ENCODE measurements around the gene ITIH1. TPM values are rescaled to one million over a fixed set of nuclear protein-coding genes. Genes with fewer than 3 reads are reported as not detected.

ITIH1 gene
- total RNA-seq, 1 donor from 2014 or later = not detected

DNA sequence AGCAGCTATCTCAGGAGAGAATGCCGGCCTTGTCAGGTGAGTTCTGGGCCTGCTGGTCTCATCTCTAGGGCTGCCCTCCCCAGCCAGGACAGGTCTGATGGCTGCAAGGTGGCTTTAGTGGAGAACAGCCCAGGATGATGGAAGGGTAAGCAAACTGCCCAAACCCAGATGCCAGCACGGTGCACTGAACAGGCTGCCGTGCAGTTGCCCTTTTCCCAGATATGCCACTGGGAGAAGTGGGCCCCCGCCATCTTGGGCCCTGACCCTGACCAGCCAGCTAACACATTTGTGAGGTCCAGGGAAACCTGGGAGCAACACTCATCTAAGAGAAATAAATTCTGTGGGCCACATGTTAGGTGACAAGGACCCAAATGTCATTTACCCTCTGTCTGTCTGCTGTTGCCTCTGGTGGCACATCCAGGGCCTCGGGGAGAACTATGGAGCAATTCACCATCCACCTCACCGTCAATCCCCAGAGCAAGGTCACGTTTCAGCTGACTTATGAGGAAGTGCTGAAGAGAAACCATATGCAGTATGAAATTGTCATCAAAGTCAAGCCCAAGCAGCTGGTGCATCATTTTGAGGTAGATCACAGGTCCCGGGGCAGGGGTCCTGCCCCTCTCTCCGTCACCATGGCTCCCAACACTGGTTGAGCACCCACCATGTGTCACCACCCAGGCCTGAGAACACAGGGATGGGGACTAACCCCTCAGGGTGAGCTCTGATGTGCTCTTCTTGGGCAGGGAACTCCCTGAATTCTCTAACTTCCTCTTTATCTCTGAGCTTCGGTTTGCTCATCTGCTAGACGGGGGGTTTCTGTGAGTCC is 1.8 kb downstream of the ITIH1 start:
- no peaks in the 10 kb centered on the region for H3K4me1 Mint-ChIP-seq
- Histone ChIP-seq H4K20me1 (ENCODE audit: low read depth) (no peaks in the 10 kb centered on the region), H3K9ac (no peak overlapping the region), H3K9me3 (ENCODE audit: low read depth) (no peaks in the 10 kb centered on the region), H3F3A (ENCODE audit: low read depth) (no peaks in the 10 kb centered on the region), H3K36me3 (no peaks in the 10 kb centered on the region), H3K27ac (no peak overlapping the region), H3K4me2 (no peak overlapping the region), H3K27me3 (no peaks in the 10 kb centered on the region), H3K79me2 (ENCODE audit: low read depth) (no peaks in the 10 kb centered on the region), H3K4me1 (no peaks in the 10 kb centered on the region), H2AFZ (replicated peaks) (no peak overlapping the region), H3K4me3 (no peak overlapping the region)
- no peak overlapping the region for H3K27ac Mint-ChIP-seq
- H3K36me3 Mint-ChIP-seq = no peaks in the 10 kb centered on the region
- H3K9me3 Mint-ChIP-seq = no peaks in the 10 kb centered on the region
- no peak overlapping the region for H3K4me3 Mint-ChIP-seq
- DNase-seq (ENCODE audit: low spot score) = peak; percentile 0
- TF ChIP-seq EZH2 (IDR thresholded peaks at IDR 0.05) (no peak), EZH2phosphoT487 (IDR thresholded peaks at IDR 0.05) (no peak)
- TF ChIP-seq, protein P1, sequence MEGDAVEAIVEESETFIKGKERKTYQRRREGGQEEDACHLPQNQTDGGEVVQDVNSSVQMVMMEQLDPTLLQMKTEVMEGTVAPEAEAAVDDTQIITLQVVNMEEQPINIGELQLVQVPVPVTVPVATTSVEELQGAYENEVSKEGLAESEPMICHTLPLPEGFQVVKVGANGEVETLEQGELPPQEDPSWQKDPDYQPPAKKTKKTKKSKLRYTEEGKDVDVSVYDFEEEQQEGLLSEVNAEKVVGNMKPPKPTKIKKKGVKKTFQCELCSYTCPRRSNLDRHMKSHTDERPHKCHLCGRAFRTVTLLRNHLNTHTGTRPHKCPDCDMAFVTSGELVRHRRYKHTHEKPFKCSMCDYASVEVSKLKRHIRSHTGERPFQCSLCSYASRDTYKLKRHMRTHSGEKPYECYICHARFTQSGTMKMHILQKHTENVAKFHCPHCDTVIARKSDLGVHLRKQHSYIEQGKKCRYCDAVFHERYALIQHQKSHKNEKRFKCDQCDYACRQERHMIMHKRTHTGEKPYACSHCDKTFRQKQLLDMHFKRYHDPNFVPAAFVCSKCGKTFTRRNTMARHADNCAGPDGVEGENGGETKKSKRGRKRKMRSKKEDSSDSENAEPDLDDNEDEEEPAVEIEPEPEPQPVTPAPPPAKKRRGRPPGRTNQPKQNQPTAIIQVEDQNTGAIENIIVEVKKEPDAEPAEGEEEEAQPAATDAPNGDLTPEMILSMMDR (IDR thresholded peaks at IDR 0.05) = no peak
- peaks cover 7% of the 10 kb centered on the region for H3K27me3 Mint-ChIP-seq (ENCODE audit: insufficient read depth, low read depth)

DNA sequence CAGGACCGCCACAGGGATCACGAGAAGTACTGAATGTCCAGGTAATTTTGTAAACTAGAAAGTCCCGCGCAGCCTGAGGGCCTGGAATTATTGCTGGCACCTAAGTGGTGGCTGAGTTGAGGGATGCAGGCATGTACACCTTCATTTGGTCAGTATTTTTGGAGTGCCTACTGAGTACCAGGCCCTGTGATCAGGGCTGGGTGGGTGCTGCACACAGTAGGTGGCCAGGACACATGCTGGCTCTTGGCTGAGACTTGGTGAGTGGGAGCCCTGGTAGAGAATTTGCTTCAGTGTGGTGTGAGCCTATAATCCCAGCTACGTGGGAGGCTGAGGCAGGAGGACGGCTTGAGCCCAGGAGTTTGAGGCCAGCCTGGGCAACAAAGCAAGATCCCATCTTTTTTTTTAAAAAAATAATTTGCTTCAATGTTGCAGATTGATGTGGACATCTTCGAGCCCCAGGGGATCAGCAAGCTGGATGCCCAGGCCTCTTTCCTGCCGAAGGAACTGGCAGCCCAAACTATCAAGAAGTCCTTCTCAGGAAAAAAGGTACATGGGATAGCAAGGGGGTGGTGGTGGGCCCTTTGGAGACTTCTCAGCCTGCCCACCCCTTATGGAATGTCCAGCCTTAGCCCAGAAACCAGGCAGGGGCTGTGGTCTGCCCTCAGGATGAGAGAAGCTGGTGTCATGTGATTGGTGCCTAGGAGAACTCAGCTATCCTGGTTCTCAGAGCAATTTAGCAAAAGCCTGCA is 2.6 kb downstream of the ITIH1 start:
- no peaks in the 10 kb centered on the region for H3K27me3 ChIP-seq
- no peaks in the 10 kb centered on the region for H3K4me1 Mint-ChIP-seq
- no peaks in the 10 kb centered on the region for H3K9me3 Mint-ChIP-seq
- H3K27ac Mint-ChIP-seq = no peak overlapping the region
- no peaks in the 10 kb centered on the region for H4K20me1 ChIP-seq (ENCODE audit: low read depth)
- no peak overlapping the region for H3K27ac ChIP-seq
- no peaks in the 10 kb centered on the region for H3K36me3 ChIP-seq
- peak; percentile 0 for DNase-seq (ENCODE audit: low spot score)
- H2AFZ ChIP-seq (replicated peaks) = no peak overlapping the region
- no peaks in the 10 kb centered on the region for H3K9me3 ChIP-seq (ENCODE audit: low read depth)
- H3K4me3 ChIP-seq = no peak overlapping the region
- no peaks in the 10 kb centered on the region for H3K4me1 ChIP-seq
- peaks cover 7% of the 10 kb centered on the region for H3K27me3 Mint-ChIP-seq (ENCODE audit: insufficient read depth, low read depth)
- H3K4me3 Mint-ChIP-seq = no peak overlapping the region
- no peaks in the 10 kb centered on the region for H3K79me2 ChIP-seq (ENCODE audit: low read depth)
- no peak overlapping the region for H3K4me2 ChIP-seq
- no peaks in the 10 kb centered on the region for H3K36me3 Mint-ChIP-seq
- no peaks in the 10 kb centered on the region for H3F3A ChIP-seq (ENCODE audit: low read depth)
- no peak overlapping the region for H3K9ac ChIP-seq
- no peak for TF ChIP-seq EZH2phosphoT487 (IDR thresholded peaks at IDR 0.05)
- TF ChIP-seq, protein P1 (IDR thresholded peaks at IDR 0.05) = no peak
- no peak for TF ChIP-seq EZH2 (IDR thresholded peaks at IDR 0.05)

DNA sequence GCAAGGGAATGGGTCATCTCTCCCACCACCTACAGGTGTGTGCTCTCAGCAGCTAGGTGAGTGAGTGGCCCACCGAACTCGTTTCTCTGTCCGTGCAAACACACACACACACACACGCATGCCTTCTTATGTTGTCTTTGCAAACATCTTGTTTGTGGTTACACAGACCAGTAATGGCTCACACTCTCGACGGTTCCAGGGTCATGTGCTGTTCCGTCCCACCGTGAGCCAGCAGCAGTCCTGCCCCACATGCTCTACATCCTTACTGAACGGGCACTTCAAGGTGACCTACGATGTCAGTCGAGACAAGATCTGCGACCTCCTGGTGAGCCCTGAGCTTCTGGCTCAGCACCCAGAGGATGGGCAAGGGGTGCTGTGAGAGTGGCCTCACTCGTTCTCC is 4.3 kb downstream of the ITIH1 start:
- no peaks in the 10 kb centered on the region for H3K9me3 Mint-ChIP-seq
- no peak for DNase-seq (ENCODE audit: low spot score)

More for the DNA sequence above, 4.3 kb downstream of the ITIH1 start:
- Mint-ChIP-seq H3K36me3 (no peaks in the 10 kb centered on the region), H3K4me1 (no peaks in the 10 kb centered on the region), H3K27ac (no peak overlapping the region), H3K4me3 (no peak overlapping the region), H3K27me3 (ENCODE audit: insufficient read depth, low read depth) (peaks cover 7% of the 10 kb centered on the region)
- no peaks in the 10 kb centered on the region for H3K4me1 ChIP-seq
- H3K9me3 ChIP-seq (ENCODE audit: low read depth) = no peaks in the 10 kb centered on the region
- H3K27ac ChIP-seq = no peak overlapping the region
- no peak overlapping the region for H3K4me2 ChIP-seq
- no peaks in the 10 kb centered on the region for H3K36me3 ChIP-seq
- no peak overlapping the region for H3K9ac ChIP-seq
- H3F3A ChIP-seq (ENCODE audit: low read depth) = no peaks in the 10 kb centered on the region
- no peaks in the 10 kb centered on the region for H3K79me2 ChIP-seq (ENCODE audit: low read depth)
- no peak overlapping the region for H3K4me3 ChIP-seq
- no peaks in the 10 kb centered on the region for H4K20me1 ChIP-seq (ENCODE audit: low read depth)
- H3K27me3 ChIP-seq = no peaks in the 10 kb centered on the region
- H2AFZ ChIP-seq (replicated peaks) = no peak overlapping the region
- TF ChIP-seq EZH2 (IDR thresholded peaks at IDR 0.05) (no peak), EZH2phosphoT487 (IDR thresholded peaks at IDR 0.05) (no peak)
- TF ChIP-seq, protein P1 (IDR thresholded peaks at IDR 0.05) = no peak

Measured in neural progenitor cell (in vitro differentiated cells).